MM.1S (cell line): ENCODE results near the gene PLA2G2D.

Experiments
- EZH2 ChIP-seq: fragments of 300-600 bp; sonication (generic); optimal IDR thresholded peaks from 2 replicates; pipeline ENCODE3; 2017; ENCODE audit warnings: low read depth, mild to moderate bottlenecking, antibody characterized with exemption, low read length, mixed read lengths
- TF ChIP-seq, protein P1 (sequence below): fragments of 300-600 bp; sonication (generic); IDR thresholded peaks from 2 replicates; pipeline ENCODE4 v1.5.1; 2016; ENCODE audit warnings: antibody characterized with exemption, low read length, mixed read lengths

- TF ChIP-seq, protein P1, sequence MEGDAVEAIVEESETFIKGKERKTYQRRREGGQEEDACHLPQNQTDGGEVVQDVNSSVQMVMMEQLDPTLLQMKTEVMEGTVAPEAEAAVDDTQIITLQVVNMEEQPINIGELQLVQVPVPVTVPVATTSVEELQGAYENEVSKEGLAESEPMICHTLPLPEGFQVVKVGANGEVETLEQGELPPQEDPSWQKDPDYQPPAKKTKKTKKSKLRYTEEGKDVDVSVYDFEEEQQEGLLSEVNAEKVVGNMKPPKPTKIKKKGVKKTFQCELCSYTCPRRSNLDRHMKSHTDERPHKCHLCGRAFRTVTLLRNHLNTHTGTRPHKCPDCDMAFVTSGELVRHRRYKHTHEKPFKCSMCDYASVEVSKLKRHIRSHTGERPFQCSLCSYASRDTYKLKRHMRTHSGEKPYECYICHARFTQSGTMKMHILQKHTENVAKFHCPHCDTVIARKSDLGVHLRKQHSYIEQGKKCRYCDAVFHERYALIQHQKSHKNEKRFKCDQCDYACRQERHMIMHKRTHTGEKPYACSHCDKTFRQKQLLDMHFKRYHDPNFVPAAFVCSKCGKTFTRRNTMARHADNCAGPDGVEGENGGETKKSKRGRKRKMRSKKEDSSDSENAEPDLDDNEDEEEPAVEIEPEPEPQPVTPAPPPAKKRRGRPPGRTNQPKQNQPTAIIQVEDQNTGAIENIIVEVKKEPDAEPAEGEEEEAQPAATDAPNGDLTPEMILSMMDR, result no peak
- no peak for TF ChIP-seq EZH2
These were observed 32.5 kb downstream of the PLA2G2D start for GRCh38 chr1:20086800-20087199.
